ENCODE data around the gene TSC2. TPM values are rescaled to one million over a fixed set of nuclear protein-coding genes. Genes with fewer than 3 reads are reported as not detected.
A peak's percentile ranks its signal among the peaks of the same experiment; 100 is the strongest.

The TSC2 gene
- total and polyA plus RNA-seq, 2 donors: 50.2 to 55.9 TPM

- no peak overlapping the region for H3K4me3 ChIP-seq (ENCODE audit: low read depth, low read length)
- H3K27ac ChIP-seq (ENCODE audit: low read depth): peak overlapping the region; percentile 95
- DNase-seq (ENCODE audit: extremely low spot score): peak; percentile 83
- H3K36me3 ChIP-seq (ENCODE audit: insufficient read depth): no peaks in the 10 kb centered on the region
- 35% methylated on average over 29 of the region's 29 CpGs for WGBS
- peaks cover 4% of the 10 kb centered on the region for H3K4me1 ChIP-seq (ENCODE audit: insufficient read depth)
Measured at GRCh38 chr16:2039274-2040031, 8.3 kb upstream of the TSC2 start.

- Histone ChIP-seq H3K4me1 (ENCODE audit: insufficient read depth) (peaks cover 2% of the 10 kb centered on the region), H3K4me3 (ENCODE audit: low read depth, low read length) (no peak overlapping the region), H3K36me3 (ENCODE audit: insufficient read depth) (no peaks in the 10 kb centered on the region), H3K27ac (ENCODE audit: low read depth) (peak overlapping the region; percentile 82)
- no peak for DNase-seq (ENCODE audit: extremely low spot score)
- 71% methylated on average over 24 of the region's 24 CpGs for WGBS
Measured at GRCh38 chr16:2040041-2040786, 7.6 kb upstream of the TSC2 start.

GRCh38 chr16:2040787-2041522 lies 6.8 kb upstream of the TSC2 start:
- H3K27ac ChIP-seq (ENCODE audit: low read depth): peak overlapping the region; percentile 82

GRCh38 chr16:2042171-2042985 lies 5.4 kb upstream of the TSC2 start:
- 68% methylated on average over 22 of the region's 22 CpGs for WGBS
- DNase-seq (ENCODE audit: extremely low spot score): no peak
- peaks cover 2% of the 10 kb centered on the region for H3K4me1 ChIP-seq (ENCODE audit: insufficient read depth)

More at GRCh38 chr16:2040787-2041522, 6.8 kb upstream of the TSC2 start:
- 73% methylated on average over 20 of the region's 20 CpGs for WGBS
- H3K36me3 ChIP-seq (ENCODE audit: insufficient read depth): no peaks in the 10 kb centered on the region
- H3K4me3 ChIP-seq (ENCODE audit: low read depth, low read length): no peak overlapping the region
- DNase-seq (ENCODE audit: extremely low spot score): no peak
- peaks cover 2% of the 10 kb centered on the region for H3K4me1 ChIP-seq (ENCODE audit: insufficient read depth)

GRCh38 chr16:2042986-2043666 lies 4.7 kb upstream of the TSC2 start:
- H3K4me1 ChIP-seq (ENCODE audit: insufficient read depth): peaks cover 2% of the 10 kb centered on the region
- WGBS: 83% methylated on average over 11 of the region's 11 CpGs

More at GRCh38 chr16:2042171-2042985, 5.4 kb upstream of the TSC2 start:
- Histone ChIP-seq H3K27ac (ENCODE audit: low read depth) (peak overlapping the region; percentile 74), H3K4me3 (ENCODE audit: low read depth, low read length) (no peak overlapping the region), H3K36me3 (ENCODE audit: insufficient read depth) (no peaks in the 10 kb centered on the region)

GRCh38 chr16:2043667-2044451 lies 3.9 kb upstream of the TSC2 start:
- DNase-seq (ENCODE audit: extremely low spot score): no peak
- Histone ChIP-seq H3K27ac (ENCODE audit: low read depth) (no peak overlapping the region), H3K4me3 (ENCODE audit: low read depth, low read length) (no peak overlapping the region), H3K36me3 (ENCODE audit: insufficient read depth) (no peaks in the 10 kb centered on the region), H3K4me1 (ENCODE audit: insufficient read depth) (peaks cover 2% of the 10 kb centered on the region)
- WGBS: 71% methylated on average over 26 of the region's 26 CpGs

More at GRCh38 chr16:2042986-2043666, 4.7 kb upstream of the TSC2 start:
- no peak overlapping the region for H3K4me3 ChIP-seq (ENCODE audit: low read depth, low read length)
- H3K36me3 ChIP-seq (ENCODE audit: insufficient read depth): no peaks in the 10 kb centered on the region
- H3K27ac ChIP-seq (ENCODE audit: low read depth): no peak overlapping the region
- no peak for DNase-seq (ENCODE audit: extremely low spot score)

- no peak for DNase-seq (ENCODE audit: extremely low spot score)
- 89% methylated on average over 22 of the region's 22 CpGs for WGBS
- H3K36me3 ChIP-seq (ENCODE audit: insufficient read depth): no peaks in the 10 kb centered on the region
- H3K4me1 ChIP-seq (ENCODE audit: insufficient read depth): peaks cover 2% of the 10 kb centered on the region
- H3K27ac ChIP-seq (ENCODE audit: low read depth): no peak overlapping the region
- H3K4me3 ChIP-seq (ENCODE audit: low read depth, low read length): no peak overlapping the region
Measured at GRCh38 chr16:2044541-2044940, 3.2 kb upstream of the TSC2 start.

GRCh38 chr16:2045965-2046892 lies 1.6 kb upstream of the TSC2 start:
- WGBS: 83% methylated on average over 21 of the region's 21 CpGs
- Histone ChIP-seq H3K36me3 (ENCODE audit: insufficient read depth) (no peaks in the 10 kb centered on the region), H3K27ac (ENCODE audit: low read depth) (no peak overlapping the region), H3K4me1 (ENCODE audit: insufficient read depth) (no peaks in the 10 kb centered on the region), H3K4me3 (ENCODE audit: low read depth, low read length) (no peak overlapping the region)
- no peak for DNase-seq (ENCODE audit: extremely low spot score)

- 20% methylated on average over 8 of the region's 8 CpGs for WGBS
- DNase-seq (ENCODE audit: extremely low spot score): no peak
- peak overlapping the region; percentile 74 for H3K4me3 ChIP-seq (ENCODE audit: low read depth, low read length)
- H3K36me3 ChIP-seq (ENCODE audit: insufficient read depth): no peaks in the 10 kb centered on the region
- H3K27ac ChIP-seq (ENCODE audit: low read depth): no peak overlapping the region
- H3K4me1 ChIP-seq (ENCODE audit: insufficient read depth): no peaks in the 10 kb centered on the region
Measured at GRCh38 chr16:2046893-2047329, 874 bp upstream of the TSC2 start.

- Histone ChIP-seq H3K36me3 (ENCODE audit: insufficient read depth) (no peaks in the 10 kb centered on the region), H3K4me1 (ENCODE audit: insufficient read depth) (no peaks in the 10 kb centered on the region), H3K4me3 (ENCODE audit: low read depth, low read length) (peak overlapping the region; percentile 74), H3K27ac (ENCODE audit: low read depth) (no peak overlapping the region)
- no peak for DNase-seq (ENCODE audit: extremely low spot score)
- under 1% methylated on average over 30 of the region's 30 CpGs for WGBS
Measured at GRCh38 chr16:2048116-2048543, 345 bp downstream of the TSC2 start.

GRCh38 chr16:2053211-2053610 lies 5.4 kb downstream of the TSC2 start:
- WGBS: 94% methylated on average over 21 of the region's 21 CpGs
- Histone ChIP-seq H3K4me1 (ENCODE audit: insufficient read depth) (no peaks in the 10 kb centered on the region), H3K27ac (ENCODE audit: low read depth) (no peak overlapping the region), H3K36me3 (ENCODE audit: insufficient read depth) (peaks cover 2% of the 10 kb centered on the region), H3K4me3 (ENCODE audit: low read depth, low read length) (no peak overlapping the region)
- no peak for DNase-seq (ENCODE audit: extremely low spot score)

Measured in urinary bladder (tissue), 4 donors.